ENCODE results near the gene DNAH9.

Gene DNAH9

GRCh38 chr17:11668618-11669017, 70.3 kb downstream of the DNAH9 start:
- in situ Hi-C loops (cut with HindIII; ENCODE audit: low sequenced_read_pairs): no loop called here
- no peak for DNase-seq (ENCODE audit: low read depth, low spot score)
- H3K4me3 ChIP-seq (ENCODE audit: low read depth, low read length): no peak overlapping the region
- no peak for TF ChIP-seq CTCF (IDR thresholded peaks at IDR 0.05; ENCODE audit: low read depth, low read length)

DNA sequence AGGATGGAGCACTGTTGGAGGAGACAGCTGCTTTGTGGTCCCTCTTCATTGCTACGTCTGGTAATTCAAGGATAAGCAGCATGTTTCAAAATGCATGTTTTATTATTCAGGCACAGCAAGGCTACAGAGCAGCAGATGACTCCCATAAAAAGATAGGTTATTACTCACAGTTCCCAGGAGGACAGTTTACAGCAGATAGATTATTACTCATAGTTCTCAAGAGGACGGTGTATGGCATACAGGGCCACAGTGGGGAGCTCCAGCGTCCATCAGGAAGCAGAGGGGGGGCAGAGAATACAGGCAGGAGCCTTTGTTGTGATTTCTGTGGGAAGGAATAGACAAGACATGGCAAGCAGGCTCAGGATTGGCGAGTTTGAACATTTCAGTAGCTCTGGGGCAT, 72.9 kb downstream of the DNAH9 start:
- no peak for TF ChIP-seq CTCF (IDR thresholded peaks at IDR 0.05; ENCODE audit: low read depth, low read length)

DNA sequence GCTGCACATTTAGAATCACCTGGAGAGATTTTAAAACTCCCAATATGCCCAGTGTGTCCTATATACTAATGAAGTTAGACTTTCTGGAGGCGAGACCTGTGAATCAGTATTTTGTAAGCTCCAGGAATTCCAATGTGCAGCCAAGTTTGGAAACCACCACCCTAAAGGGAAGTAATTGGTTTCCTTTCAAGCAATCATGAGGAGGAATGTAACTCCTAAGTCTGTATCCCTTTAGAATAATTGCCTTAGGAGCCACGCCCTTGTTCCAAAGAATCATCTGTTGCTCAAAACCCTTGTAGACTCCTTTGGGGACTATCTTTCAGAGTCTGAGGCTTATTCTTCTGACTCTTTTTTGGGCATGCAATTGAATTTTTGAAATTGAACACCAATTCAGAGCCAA, 84.4 kb downstream of the DNAH9 start:
- in situ Hi-C loops (cut with HindIII; ENCODE audit: low sequenced_read_pairs): no loop called here
- DNase-seq (ENCODE audit: low read depth, low spot score): no peak
- H3K4me3 ChIP-seq (ENCODE audit: low read depth, low read length): no peak overlapping the region
- no peak for TF ChIP-seq CTCF (IDR thresholded peaks at IDR 0.05; ENCODE audit: low read depth, low read length)

More for the DNA sequence above, 72.9 kb downstream of the DNAH9 start:
- DNase-seq (ENCODE audit: low read depth, low spot score): no peak
- in situ Hi-C loops (cut with HindIII; ENCODE audit: low sequenced_read_pairs): no loop called here
- no peak overlapping the region for H3K4me3 ChIP-seq (ENCODE audit: low read depth, low read length)

DNA sequence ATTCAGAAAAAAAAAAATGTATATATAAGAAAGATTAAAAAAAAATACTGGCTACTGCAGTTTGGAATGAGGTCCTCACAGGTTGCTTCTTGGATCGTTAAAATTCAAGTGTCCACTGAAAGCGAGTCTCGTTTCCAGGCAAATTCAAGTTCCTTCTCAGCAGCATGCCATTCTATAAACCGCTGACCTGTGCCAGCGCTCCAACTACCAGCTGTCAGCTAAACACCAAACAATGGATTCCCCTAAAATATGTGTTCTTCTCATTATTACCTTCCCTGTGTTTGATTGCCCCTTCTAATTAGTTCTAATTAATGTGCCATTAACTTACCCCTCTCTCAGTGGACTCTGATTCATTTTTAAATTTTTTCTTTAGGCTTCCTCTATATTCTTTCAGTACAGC, 92.4 kb downstream of the DNAH9 start:
- no peak for DNase-seq (ENCODE audit: low read depth, low spot score)
- in situ Hi-C loops (cut with HindIII; ENCODE audit: low sequenced_read_pairs): no loop called here
- TF ChIP-seq CTCF (IDR thresholded peaks at IDR 0.05; ENCODE audit: low read depth, low read length): no peak
- H3K4me3 ChIP-seq (ENCODE audit: low read depth, low read length): no peak overlapping the region

GRCh38 chr17:11692688-11693087, 94.4 kb downstream of the DNAH9 start:
- TF ChIP-seq CTCF (IDR thresholded peaks at IDR 0.05; ENCODE audit: low read depth, low read length): no peak
- in situ Hi-C loops (cut with HindIII; ENCODE audit: low sequenced_read_pairs): no loop called here
- no peak overlapping the region for H3K4me3 ChIP-seq (ENCODE audit: low read depth, low read length)
- no peak for DNase-seq (ENCODE audit: low read depth, low spot score)

DNA sequence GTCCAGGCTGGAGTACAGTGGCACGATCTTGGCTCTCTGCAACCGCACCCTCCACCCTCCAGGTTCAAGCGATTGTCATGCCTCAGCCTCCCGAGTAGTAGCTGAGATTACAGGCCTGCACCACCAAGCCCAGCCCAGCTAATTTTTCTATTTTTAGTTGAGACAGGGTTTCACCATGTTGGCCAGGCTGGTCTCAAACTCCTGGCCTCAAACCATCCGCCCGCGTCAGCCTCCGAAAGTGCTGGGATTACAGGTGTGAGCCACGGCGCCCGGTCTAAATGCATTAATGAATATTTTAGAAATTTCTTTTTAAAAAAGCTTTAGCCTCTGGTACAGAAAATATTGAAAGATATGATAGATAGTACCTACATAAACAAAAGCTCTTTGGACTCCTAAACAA, 95.0 kb downstream of the DNAH9 start:
- in situ Hi-C loops (cut with HindIII; ENCODE audit: low sequenced_read_pairs): no loop called here
- DNase-seq (ENCODE audit: low read depth, low spot score): no peak
- no peak for TF ChIP-seq CTCF (IDR thresholded peaks at IDR 0.05; ENCODE audit: low read depth, low read length)
- no peak overlapping the region for H3K4me3 ChIP-seq (ENCODE audit: low read depth, low read length)

GRCh38 chr17:11700668-11701067, 102.4 kb downstream of the DNAH9 start:
- no peak for DNase-seq (ENCODE audit: low read depth, low spot score)
- no peak for TF ChIP-seq CTCF (IDR thresholded peaks at IDR 0.05; ENCODE audit: low read depth, low read length)
- in situ Hi-C loops (cut with HindIII; ENCODE audit: low sequenced_read_pairs): no loop called here
- no peak overlapping the region for H3K4me3 ChIP-seq (ENCODE audit: low read depth, low read length)
